Stimulated activated CD8-positive, alpha-beta memory T cell treated with anti-CD3 and anti-CD28 coated beads, Interleukin-7, amount 100 ng/mL, for 4 hours (primary cell): ENCODE data around the gene BHLHE40.
A peak's percentile ranks its signal among the peaks of the same experiment; 100 is the strongest.

Experiments
- DNase-seq, 2 donors: peaks; one replicate each; pipeline ENCODE4 v3.0.0-alpha.2; 2020; ENCODE audit warnings: low read depth in 2 of 2

The BHLHE40 gene

GRCh38 chr3:5001135-5001534 lies 21.9 kb downstream of the BHLHE40 start:
- DNase-seq, result no peak

DNA sequence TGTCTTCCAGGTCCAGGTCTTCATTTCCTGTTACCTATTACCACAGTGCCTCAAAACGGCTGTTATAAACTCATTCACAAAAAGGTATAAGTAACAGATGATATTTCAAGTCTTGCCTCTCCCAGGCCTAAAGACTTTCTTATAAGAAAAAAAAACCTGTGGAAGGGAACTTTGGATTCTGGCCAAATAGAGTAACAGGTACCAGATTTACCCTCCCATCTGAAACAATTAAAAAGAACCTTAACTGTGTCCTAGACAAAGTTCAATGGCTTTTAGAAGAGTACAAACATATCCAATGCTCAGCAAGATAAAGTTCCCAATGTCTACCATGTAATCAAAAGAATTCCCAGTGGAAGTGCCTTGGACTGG lies 22.6 kb downstream of the BHLHE40 start:
- DNase-seq, result no peak

GRCh38 chr3:5002174-5002870 lies 23.1 kb downstream of the BHLHE40 start:
- DNase-seq, result peak; percentile 64 to 68

- DNase-seq, result no peak
Measured at GRCh38 chr3:5002871-5003247, 23.6 kb downstream of the BHLHE40 start.

- no peak for DNase-seq
Measured at GRCh38 chr3:5004319-5005152, 25.3 kb downstream of the BHLHE40 start.

DNA sequence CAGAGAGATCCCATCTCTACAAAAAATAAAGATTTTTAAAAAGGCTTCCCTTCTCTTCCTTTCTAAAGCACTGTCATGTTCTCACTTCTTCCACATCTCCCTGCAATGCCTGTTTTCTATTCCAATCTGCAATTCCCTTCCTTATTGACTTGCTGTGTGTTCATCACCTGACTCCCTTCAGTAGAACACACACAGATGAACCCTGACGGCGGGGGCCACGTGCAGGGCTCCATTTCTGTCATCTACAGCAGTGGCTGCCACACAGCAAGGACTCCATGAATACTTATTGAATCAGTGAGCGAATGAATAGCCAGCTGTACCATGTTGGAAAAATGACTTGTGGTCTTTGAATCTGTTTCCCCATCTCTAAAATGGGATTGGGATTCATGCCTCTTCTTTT lies 26.1 kb downstream of the BHLHE40 start:
- DNase-seq, result no peak

DNA sequence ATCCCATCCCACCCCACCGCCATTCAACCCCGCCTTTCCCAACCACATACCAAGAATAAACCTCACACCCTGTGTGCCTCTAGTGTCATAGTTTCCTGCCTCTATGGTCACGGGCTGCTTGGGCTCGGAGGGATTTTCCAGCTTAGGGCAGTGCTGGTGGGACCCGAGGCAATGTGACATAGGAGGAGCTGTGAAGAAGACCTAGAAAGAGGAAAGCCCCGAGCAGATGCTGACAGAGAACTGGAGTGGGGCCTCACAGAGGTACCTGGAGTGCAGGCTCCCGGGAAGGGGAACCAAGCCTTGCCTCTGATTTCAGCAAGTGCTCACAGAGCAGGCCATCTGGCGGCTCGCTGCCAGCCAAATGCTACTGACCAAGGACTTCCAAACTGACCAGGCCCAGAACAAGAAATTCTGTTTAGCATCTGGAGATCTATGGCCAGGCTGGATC lies 27.5 kb downstream of the BHLHE40 start:
- peak; percentile 67 to 72 for DNase-seq

GRCh38 chr3:5007873-5008272 lies 28.6 kb downstream of the BHLHE40 start:
- DNase-seq, result no peak

DNA sequence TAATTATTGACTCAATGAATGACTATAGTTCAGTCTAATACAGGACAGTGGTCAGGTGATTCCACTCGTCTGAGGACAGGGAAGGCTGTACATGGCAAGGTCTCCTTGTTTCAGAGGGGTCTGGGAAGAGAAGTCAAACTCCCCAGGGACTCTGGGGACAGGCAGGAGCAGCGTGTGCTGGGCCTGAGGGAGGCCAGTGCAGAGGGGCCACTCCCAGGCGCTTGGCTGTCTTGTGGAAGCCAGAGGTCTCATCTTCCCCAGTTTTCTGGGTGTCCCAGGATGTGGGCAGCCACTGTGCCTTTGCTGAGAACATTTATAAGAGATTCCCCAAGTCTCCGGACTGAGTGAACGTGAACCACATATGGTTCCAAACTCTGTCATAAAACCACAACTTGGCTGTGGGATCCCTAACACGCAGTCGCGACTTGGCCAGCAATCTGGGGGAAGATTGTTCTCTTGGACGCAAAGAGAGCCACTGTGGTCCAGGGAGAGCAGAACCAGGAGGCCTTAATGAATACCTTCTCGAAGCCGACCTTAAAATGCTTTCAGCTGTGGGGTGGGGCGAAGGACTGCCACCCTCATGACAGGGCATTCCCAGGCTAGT lies 30.4 kb downstream of the BHLHE40 start:
- no peak for DNase-seq

GRCh38 chr3:5010140-5010539 lies 30.9 kb downstream of the BHLHE40 start:
- DNase-seq, result no peak

DNA sequence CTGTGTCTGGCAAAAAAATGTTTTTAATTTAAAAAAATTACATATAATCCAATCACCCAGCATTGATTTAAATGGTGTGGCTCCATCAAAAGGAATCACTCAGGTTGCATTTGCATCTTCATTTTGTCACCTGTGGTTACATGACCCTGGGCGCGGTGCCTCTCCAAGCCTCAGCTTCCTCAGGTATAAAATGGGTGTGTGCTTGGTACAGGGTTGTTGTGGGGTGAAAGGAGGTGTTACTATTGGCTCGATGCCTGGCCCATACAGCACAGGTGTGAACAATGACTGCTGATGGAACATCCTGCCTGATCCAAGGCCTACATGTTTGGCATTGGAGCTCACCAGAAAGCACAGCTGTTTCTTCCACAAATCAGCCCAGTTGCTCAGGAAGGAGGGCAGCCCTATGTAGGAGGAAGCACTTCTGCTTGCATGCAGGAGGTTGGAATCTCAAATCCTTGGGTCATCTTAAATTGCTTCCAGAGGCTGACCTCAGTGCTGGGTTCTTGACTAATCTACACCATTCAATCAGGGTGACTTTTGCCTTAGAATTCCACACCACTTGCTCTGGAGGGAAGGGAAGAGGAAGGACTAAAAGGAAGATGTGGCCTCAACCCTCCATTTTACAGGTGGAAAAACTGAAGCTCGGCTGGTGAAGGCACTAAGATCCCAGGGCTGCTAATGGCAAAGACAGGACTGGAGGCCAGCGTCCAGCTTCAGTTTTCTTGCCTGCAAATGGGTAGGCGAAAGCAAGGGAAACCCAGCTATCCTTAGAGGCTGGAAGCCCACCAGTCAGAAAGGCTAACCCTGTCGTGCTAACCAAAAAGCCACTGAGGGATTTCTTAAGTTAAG lies 31.7 kb downstream of the BHLHE40 start:
- DNase-seq, result no peak

DNA sequence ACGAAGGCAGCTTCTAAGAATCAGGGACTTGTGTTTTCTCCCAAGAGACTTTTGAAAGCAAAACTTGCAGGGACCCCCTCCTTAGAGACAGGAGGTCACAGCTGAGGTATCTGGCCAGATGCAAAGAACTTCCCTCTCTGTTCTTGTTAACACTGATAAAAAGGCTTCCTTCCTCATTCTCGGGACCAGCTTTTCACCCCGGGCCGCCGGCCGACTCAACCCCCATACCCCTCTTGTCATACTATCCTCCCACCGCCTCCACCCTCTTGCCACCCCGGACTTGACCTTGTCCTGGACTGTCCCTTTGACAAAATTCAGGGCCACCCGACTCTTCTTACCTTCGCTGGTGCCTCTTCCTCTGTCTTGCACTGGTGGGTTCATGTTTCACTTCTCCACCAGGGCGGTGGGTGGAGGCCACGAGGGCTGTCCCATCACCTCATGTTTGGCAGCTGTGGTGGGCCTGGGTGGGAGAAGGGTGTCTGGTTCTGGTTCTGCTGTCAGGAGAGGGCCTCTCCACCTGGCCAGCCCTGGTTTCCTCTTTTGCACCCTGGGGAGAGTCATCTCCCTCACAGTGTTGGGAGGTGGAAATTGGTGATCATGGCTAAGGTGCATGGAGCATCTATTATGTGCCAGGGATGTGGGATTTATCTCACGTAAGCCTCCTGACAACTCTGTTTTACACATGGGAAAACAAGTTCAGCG lies 32.5 kb downstream of the BHLHE40 start:
- DNase-seq, result no peak

- no peak for DNase-seq
Measured at GRCh38 chr3:5012367-5012766, 33.1 kb downstream of the BHLHE40 start.

GRCh38 chr3:5013021-5013906 lies 34.0 kb downstream of the BHLHE40 start:
- no peak for DNase-seq

DNA sequence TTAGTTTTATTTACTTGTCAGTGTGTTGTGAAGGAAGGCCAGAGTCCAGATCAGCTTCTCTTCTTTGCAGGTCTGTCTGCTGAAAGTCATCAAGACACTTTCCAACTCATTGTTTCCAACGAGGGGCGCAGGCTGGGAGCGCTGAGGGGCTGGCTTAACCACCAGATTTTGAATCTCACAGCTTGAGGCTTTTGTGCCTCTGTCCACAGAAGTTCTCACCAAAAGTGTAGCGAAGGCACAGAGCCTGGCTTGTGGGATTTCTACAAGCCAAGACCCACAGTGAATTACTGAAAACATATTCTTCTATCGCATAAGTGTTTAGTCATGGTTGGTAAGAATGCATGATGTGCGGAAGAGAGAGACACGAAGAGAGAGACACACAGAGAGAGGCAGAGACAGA lies 35.2 kb downstream of the BHLHE40 start:
- DNase-seq, result no peak

DNA sequence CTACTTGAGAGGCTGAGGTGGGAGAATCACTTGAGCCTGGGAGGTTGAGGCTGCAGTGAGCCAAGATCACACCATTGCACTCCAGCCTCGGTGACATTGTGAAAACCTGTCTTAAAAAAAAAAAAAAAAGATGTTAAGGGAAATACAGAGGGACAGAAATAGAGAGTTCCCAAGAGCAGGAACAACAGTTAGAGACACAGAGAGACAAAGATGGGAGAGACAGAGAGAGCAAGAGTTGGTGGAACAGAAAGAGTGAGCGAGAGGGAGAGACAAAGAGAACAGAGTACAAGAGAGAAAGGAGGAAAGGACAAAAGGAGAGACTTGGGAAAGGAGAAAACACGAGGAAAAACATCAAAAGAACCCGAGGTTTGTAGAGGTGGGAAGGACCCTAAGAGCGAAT lies 35.8 kb downstream of the BHLHE40 start:
- no peak for DNase-seq

- DNase-seq, result peak in 1 of 2 donors; percentile 31
Measured at GRCh38 chr3:5016211-5017161, 37.2 kb downstream of the BHLHE40 start.

DNA sequence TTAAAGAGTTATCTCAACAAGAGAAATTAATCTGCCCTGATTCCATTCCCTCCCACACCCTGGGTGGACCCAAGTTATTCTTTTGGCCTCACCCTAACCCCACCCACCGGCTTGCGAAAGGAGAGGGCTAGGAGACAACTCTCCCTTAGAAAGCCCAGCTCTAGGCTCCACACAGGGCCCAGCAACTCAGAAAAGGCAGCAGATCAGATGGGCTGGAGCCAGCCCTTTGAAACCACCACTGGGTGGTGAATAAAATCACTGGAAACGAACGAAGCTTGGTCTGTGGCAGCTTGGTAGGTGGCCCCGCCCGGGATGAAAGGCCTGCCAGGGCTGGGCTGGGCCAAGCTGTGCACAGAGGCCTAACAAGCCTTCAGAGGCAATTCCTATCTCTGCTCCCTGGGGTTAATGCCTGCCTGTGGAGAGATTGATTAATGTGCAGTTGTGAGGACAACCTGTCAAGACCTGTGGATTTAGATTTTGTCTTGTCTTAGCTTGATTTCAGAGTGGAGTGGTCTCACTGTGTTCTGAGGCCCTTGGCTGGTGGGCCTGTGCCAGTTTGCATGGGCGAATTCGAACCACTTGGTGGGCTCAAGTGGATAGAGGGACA lies 38.8 kb downstream of the BHLHE40 start:
- no peak for DNase-seq
